Measurements from ENCODE around the gene OR52E4.

The OR52E4 gene

DNA sequence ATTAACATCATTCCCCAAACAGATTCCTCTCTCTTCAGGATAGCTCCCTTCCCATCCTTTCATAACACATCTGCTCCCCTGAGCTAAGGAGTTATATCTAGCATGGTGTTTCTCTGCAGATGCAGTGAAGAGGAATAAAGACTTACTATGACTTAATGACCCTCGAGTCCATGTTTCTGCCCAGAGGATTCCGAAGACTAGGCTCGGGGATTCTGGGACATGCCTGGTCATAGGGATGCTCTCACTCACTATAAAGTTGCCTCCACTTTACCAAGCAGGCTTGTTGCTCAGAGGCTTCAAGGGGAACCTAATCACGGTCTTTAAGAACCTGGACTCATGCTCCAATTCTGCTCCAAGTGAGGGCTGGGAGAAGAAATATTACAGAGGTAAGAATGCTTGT lies at the start of gene OR52E4:
TSS of gene OR52E4 (plus strand) at position 301 of the 400 bp plus-strand sequence. CDS start 3,664 bp downstream, outside the sequence.
- DNase-seq, result no peak

DNA sequence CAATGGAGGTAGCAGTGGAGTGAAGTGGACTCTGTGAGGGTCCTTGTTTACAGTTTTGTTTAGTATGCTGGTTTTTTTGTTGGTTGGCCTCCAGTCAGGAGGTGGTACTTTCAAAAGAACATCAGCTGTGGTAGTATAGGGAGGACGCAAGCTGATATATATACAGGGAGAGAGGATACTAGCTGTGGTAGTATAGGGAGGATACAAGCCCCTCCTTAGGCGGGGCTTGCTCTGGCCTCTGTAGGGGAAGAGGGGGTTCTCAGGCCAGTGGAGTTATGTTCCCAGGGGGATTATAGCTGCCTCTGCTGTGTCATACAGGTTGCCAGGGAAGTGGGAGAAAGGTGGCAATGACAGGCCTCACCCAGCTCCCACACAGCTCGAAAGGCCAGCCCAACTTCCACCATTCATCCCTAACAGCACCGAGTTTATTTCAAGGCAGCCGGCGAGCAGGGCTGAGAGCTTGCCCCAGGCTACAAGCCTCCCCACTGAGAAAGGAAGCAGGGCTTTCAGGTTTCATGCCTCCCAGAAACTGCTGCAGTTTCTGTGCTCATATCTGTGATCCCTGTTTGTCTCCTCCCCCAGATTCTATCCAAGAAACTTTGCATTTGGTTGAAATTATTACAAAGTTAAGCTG lies 49.1 kb upstream of the OR52E4 start:
- no peak for DNase-seq

DNA sequence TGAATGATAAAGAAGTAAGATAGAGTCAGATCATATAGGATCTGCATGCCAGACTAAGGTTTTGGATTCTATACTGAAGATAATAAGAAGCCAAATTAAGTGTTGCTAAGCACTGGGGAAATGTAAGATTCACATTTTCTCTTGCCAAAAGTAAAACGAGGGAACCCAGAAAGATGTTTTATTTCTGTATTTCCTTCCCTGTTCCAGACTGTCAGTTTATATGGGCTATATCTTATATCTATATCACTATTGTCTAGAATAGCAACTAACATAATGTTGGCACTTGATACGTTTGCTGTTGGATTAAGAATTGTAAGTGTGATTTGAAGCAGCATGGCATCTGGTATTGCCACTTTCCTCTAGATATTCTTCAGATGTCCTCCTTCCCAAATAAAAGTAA lies 47.0 kb upstream of the OR52E4 start:
- no peak for DNase-seq

DNA sequence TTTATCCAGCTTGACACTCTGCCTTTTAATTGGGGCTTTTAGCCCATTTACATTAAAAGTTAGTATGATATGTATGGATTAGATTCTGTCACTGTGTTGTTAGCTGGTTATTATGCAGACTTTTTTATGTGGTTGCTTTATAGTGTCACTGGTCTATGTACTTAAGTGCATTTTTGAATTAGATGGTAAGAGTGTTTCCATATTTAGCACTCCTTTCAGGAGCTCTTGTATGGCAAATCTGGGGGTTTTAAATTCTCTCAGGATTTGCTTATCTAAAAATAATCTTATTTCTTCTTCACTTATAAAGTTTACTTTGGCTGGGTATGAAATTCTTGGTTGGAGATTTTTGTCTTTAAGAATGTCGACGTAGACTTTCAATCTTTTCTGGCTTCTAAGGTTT lies 42.7 kb upstream of the OR52E4 start:
- DNase-seq, result no peak

DNA sequence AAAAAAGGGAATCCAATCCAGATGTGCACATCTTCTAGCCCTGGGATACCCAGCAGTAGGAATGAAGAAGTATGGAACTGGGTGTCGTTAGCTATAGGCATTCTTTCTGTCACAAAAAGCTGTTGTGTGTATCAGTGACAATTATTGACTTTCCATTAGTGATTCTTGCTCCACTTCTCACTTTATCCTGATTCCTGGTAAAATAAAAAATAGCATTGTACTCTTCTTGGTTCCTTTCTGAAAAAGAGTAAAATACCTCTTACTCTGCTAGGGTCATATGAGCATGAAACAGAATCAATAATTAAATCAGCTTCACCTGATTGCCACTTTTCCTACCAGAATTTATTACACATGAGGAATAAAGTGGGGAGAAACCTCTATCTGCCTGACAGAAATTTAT lies 38.6 kb upstream of the OR52E4 start, which contains the start of gene OR52E6:
TSS of gene OR52E6 (minus strand) at position 101 of the 400 bp plus-strand sequence. CDS start at position 101, 0 bp downstream.
- no peak for DNase-seq

DNA sequence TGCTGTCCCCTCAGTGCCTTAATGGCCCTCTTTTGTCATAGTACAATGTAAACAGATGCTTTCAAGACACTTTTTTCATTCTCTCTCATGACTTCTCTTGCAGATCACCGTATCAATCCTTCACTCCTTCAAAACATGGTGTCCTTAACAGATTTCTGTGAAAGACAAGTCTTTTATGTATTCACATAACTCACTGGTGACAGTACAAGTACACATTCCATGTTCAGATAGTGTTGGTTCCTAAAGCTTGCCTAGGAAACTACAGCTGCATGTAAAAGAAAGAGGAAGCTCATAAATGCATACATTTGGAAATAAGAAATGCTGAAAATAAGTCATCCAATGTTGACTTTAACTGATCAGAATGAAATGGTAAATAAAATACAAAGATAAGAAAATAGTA lies 33.7 kb upstream of the OR52E4 start:
- no peak for DNase-seq

DNA sequence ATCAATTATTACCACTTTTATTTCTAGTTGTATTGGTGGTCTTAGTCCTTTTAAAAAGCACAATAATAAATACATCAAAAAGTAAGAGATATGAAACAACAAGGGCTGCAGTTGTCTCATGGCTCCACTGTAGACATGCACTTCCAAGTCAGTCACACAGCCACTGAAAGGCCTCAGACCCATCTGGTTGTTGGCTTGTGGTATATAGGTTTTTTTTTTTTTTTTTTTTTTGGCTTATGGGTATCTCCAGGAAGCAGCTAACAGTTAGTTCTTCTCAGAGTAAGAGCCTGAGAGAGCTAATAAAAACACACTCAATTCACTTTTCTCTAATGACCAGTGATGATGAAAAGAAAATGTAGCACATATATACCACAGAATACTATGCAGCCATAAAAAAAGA lies 32.7 kb upstream of the OR52E4 start:
- no peak for DNase-seq

DNA sequence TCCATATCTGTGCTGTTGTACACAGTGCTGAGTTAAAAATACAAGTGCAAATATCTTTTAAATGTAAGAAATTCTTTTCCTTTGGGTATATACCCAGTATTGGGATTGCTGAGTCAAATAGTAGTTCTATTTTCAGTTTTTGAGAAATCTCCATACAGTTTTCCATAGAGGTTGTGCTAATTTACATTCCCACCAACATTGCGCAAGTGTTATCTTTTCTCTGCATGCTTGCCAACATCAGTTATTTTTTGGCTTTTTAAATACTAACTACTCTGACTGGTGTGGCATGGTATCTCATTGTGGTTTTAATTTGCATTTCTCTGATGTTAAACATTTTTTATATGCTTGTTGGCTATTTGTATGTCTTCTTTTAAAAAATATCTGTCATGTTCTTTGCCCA lies 29.4 kb upstream of the OR52E4 start:
- no peak for DNase-seq

DNA sequence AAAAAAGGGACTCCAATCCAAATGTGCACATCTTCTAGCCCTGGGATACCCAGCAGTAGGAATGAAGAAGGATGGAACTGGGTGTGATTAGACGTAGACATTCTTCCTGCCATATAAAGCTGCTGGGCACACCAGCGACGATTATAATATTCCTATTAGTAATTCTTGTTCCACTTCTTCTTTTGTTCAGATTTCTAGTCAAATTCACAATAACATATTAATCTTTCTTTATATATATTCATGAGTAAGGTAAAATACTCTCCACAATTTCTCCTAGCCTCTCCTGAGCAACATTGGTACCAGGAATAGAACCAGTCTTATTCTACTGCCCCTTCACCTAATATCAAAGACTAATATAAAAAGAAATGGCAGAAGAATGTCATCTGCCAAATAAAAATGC lies 22.8 kb upstream of the OR52E4 start, which contains the start of gene OR52E8:
TSS of gene OR52E8 (minus strand) at position 101 of the 400 bp plus-strand sequence. CDS start at position 101, 0 bp downstream.
- no peak for DNase-seq

DNA sequence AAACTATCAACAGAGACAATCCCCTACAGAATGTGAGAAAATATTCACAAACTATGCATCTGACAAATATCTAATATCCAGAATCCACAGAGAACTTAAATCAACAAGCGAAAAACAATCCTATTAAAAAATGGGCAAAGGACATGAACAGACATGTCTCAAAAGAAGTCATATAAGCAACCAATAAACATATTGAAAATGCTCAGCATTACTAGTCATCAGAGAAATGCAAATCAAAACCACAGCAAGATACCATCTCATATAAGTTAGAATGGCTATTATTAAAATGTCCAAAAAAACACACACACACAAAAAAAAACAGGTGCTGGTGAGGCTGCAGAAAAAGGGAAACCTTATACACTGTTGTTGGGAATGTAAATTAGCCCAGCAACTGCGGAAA lies 14.6 kb upstream of the OR52E4 start:
- no peak for DNase-seq

DNA sequence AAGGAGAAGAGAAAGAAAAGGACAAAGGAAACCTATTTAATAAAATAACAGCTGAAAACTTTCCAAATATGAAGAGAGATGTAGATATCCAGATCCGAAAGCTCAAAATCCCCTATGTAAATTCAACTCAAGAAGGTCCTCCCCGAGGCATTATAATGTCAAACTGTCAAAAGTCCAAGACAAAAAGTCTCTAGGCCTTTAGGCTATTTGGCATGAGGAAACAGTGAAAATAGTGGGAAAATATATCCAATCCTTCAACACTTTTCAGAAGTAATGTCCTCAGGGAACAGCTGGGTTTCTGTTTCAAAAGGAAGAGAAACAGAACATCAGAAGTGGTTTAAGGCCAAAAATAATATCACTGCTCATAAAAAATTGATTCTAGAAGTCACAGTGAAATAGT lies 1.9 kb upstream of the OR52E4 start:
- DNase-seq, result no peak

DNA sequence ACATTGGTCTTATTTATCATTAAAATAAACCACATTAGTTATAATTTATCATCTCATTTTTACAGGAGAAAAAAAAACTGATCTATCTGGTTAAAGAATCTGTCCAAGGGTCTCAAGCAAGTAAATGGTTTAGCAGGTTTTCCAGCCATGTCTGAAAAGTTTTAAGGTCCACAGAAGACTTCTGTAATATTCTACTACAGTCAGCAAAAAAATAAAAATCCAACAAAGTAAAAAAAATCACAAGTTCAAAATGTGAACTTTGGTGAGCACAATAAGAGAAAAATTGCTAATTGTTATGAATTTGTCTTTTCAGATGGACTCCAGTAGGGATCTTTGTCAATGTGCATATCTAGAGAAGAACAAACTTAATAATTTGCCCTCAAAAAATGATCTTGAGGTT lies 1.3 kb downstream of the OR52E4 start:
- DNase-seq, result no peak

DNA sequence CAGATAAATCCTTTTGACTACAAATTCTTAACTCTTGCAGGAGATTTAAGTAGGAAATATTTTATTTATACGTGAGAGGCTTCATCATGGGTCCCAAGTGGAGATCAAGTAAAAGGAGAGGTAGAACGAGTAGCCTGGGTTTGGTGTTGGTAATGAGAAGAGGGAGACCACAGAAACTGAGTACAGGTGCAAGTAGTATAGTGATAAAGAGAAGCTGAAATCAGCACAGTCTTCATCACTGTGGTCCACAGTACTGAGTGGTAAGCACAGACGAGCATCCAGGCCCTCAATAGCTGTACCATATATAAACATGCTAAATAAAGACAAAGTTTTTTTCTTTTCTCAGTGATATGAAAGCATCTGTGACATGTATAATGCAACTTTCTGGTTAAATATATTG lies 6.7 kb downstream of the OR52E4 start:
- DNase-seq, result no peak

DNA sequence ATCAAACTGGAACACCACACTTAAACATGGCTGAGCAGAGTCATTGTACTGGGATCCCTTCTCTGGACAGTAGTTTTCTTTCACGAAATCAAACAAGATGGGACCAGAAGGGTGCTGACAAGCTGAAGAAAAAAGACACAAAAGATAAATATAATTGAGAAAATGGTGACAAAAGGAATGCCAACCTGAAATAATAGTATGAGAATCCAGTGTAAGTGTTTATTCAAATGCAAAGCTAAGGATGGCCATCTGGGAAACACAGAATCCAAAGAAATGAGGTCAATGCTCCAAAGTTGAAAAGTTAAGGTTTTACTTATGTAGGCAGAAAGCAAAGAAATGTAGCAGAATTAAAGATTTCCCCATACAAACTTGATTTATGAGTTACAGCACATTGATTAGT lies 7.2 kb downstream of the OR52E4 start:
- no peak for DNase-seq

DNA sequence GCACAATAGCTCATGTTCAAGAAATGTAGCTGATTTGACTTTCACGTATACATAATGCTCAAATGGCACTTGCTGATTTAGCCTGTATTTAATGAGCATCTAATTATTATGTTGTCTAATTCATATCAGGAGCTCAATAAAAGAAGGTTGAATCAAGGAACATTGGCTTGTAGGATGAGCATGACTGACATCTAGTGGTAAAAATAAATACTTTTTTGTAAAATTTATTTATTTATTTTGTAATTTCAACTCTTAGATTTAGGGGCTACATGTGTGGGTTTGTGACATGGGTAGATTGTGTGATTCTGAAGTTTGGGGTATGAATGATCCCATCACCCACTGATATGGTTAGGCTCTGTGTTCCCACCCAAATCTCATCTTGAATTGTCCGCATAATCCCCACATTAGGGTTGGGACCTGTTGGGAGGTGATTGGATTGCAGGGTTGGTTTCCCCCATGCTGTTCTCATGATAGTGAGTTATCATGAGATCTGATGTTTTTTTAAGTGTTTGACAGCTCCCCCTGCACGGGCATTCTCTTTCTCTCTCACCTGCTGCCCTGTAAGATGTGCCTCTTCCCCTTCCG lies 10.9 kb downstream of the OR52E4 start:
- DNase-seq, result peak; percentile 7

DNA sequence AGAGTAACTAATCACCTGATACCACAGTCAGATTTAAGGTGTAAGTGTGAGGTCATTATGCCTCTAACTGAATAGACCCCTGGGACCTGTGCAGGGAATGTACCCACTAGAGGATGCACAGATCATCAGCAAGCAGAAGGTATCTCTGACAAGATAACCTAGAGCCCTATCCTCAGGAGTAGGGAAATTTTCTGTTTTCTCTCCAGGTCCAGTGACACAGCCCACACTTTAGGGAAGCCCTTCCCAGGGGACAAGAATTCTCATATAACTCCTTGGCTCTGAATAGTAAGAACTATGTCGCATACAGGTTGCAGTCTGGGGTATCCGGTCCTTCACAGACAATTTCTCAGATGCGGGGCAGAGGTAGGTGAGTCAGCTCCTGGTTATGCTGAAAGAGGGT lies 12.5 kb downstream of the OR52E4 start, which contains the start of gene OR52E5:
TSS of gene OR52E5 (plus strand) at position 301 of the 400 bp plus-strand sequence. CDS start 7,569 bp downstream, outside the sequence.
- no peak for DNase-seq

DNA sequence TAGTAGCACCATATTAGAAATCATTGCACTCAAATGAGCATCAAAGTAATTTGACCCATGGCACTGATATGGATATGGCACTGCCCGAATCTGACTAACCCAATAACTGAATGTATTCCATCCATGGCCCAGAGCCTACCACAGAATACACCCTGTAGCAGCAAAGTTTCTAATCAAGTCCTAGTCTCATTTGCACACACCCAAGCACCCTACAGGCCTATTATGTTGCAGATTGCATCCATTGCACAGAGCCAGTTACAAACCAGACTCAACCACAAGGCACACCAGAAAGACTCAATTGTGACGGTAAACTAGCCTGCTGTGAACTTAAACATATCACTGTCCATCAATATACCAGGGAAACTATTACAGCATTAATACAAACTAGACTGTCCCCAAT lies 19.1 kb downstream of the OR52E4 start:
- DNase-seq, result no peak

DNA sequence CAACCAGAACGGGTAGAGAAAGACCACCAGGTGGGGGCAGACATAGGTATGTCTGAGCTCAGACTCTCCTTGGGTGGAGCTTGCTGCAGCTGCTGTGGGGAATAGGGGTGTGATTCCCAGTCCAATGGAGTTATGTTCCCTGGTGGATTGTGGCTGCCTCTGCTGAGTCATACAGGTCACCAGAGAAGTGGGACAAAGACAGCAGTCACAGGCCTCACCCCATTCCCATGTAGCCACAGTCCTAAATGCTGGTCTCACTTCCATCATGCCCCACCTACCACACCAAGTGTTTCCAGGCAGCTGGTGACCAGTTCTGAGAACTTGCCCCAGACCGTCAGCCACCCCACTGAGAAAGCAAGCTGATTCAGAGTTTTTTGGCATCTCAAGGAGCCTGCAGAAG lies 30.1 kb downstream of the OR52E4 start:
- DNase-seq, result no peak

DNA sequence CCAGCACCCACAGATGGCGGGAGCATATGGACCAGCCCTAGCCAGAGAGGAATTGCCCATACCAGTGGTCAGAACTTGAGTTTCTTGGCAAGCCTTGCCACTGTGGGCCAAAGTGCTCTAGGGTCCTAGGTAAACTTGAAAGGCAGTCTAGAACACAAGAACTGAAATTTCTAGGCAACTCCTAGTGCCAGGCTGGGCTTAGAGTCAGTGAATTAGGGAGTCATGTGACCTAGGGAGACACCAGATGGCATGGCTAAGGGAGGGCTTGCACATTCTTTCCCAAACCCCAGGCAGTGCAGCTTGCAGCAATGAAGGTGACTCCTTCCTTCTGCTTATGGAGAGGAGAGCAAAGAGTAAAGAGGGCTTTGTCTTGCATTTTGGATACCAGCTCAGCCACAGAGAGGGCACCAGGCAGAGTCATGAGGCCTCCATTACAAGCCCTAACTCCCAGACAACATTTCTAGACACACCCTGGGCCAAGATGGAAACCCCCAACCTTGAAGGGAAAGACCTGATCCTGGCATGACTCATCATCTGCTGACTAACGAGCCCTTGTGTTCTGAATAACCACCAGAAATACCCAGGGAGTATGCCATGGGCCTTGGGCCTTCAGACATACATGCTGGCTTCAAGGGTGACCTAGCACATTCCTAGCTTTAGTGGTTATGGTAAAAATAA lies 42.5 kb downstream of the OR52E4 start:
- DNase-seq, result no peak

DNA sequence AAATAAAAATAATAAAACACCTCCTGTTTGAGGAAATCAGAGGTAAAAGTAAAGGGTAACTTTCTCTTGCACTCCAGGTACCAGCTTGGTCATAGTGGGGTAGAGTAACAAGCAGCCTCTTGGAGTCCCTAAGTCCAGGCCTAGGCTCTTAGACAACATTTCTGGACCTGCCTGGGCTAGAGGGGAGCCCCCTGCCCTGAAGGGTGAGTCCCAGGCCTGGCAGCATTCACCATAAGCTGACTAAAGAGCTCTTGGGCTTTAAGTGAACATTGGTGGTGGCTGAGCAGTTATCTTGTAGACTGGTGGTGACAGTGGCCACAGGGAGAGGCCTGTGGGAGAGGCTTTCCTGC lies 43.0 kb downstream of the OR52E4 start:
- DNase-seq, result no peak

DNA sequence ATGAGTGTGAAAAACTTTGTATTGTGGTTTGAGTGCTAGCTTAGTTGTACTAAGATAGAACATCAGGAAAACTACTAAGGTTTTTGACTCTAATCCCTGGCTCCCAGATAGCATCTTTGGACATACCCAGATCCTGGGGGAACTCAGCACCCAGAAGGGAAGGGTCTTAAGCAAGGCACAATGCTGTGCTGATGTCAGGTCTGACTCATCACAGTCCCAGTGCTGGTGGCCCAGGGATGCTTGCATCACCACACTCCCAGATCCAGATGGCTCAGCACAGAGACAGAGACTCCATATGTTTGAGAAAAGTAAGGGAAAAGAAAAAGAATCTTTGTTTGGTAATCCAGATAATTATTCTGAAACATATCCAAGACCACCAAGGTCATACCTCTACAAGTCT lies 43.4 kb downstream of the OR52E4 start:
- no peak for DNase-seq

DNA sequence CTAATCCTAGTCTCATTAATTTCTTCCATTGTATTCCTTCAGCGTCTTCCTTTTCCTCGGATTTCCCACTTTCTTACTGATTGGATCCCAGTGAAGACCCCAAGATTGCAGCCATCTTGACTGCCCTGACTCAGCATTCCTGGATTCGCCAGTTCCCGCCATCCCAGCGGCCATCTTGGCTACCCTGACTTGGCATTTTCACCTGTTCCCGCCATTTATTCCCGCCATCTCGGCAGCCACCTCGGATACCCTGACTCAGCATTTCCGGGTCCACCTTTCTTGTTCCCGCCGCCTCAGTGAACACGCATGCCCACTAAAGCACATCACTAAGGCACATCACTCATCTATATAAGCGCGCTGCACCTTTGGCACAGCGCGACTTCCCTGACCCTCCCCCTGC lies 47.8 kb downstream of the OR52E4 start:
- DNase-seq, result no peak

DNA sequence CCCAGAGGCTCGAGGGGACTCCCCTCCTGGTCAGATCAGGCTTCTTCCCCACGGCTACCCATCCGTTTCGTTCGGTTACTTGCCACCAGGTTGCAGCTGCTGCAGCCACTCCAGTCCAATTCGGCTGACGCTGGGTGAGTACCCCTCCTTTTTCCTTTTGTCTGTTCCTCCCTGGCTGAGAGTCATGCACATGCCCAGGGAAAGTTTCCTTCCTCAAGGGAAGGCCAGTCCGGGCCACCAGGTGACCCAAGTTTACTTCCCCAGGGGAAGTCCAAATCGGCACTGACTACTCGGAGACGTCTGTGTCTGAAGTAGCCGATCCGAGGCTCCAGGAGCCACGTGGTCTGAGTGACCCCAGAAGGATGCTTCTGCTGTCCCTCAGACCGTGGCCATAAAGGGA lies 48.4 kb downstream of the OR52E4 start:
- DNase-seq, result no peak
